ENCODE data around the gene CACNA1E.

- TF ChIP-seq POLR2A (IDR thresholded peaks at IDR 0.05) (no peak), CTCF (IDR thresholded peaks at IDR 0.05 in 4 of 5, conservative IDR thresholded peaks at IDR 0.05 in 1 of 5) (no peak)
Observed at GRCh38 chr1:181531951-181532600, 48.8 kb downstream of the CACNA1E start.

All from gastrocnemius medialis (tissue), 4 donors.